ENCODE measurements around the gene TEC.

The TEC gene

DNA sequence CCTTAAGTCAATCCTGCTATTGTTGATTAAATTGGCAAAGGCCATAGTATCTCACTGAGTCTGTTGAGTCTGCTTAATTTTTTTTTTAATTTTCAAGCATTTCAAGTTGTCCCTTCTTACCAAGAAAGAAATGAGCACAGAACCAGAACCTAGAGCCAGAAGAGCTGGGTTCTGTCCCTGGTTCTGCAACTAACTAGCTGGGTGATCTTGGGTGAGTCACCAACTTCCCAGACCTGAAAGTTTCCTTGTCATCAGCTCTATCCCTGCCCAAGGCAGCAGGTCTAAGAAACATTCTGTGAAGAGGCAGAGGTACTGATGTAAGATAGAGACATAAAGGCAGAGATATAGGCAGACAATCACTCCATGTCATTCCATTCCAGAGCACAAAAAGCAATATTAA is 17.3 kb downstream of the TEC start:
- Histone ChIP-seq H3K27me3 (ENCODE audit: control insufficient read depth, insufficient read depth, low read length) (no peaks in the 10 kb centered on the region), H3K4me3 (ENCODE audit: low read depth, low read length) (no peak overlapping the region), H3K36me3 (ENCODE audit: control insufficient read depth, insufficient read depth, low read length) (no peaks in the 10 kb centered on the region), H3K4me1 (ENCODE audit: control insufficient read depth, insufficient read depth, low read length) (no peaks in the 10 kb centered on the region), H3K9ac (ENCODE audit: low read length) (no peak overlapping the region), H3K27ac (ENCODE audit: low read depth, low read length) (no peak overlapping the region), H3K9me3 (ENCODE audit: control insufficient read depth, insufficient read depth, low read depth, low read length) (no peaks in the 10 kb centered on the region)

DNA sequence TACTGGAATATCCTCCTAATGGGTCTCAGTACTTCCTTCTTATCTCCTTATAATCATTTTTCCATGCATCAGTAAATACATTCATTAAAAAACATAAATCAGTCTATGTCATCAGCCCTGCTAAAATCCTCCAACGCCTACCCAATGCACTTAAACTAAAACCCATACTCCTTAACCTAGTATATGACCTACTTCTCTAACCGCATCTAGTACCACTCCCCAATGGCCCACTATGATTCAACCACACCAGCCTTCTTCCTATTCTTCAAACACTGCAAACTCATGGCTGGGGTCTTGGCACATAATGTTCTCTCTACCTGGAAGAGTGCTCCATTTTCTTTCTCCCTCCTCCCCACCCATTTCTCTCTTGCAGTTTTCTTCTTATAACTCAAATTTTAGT is 18.7 kb downstream of the TEC start:
- Histone ChIP-seq H3K27ac (ENCODE audit: low read depth, low read length) (no peak overlapping the region), H3K36me3 (ENCODE audit: control insufficient read depth, insufficient read depth, low read length) (no peaks in the 10 kb centered on the region), H3K9ac (ENCODE audit: low read length) (no peak overlapping the region), H3K9me3 (ENCODE audit: control insufficient read depth, insufficient read depth, low read depth, low read length) (peaks cover 5% of the 10 kb centered on the region; the same call in 1 of the 2 replicates), H3K4me3 (ENCODE audit: low read depth, low read length) (no peak overlapping the region), H3K4me1 (ENCODE audit: control insufficient read depth, insufficient read depth, low read length) (no peaks in the 10 kb centered on the region), H3K27me3 (ENCODE audit: control insufficient read depth, insufficient read depth, low read length) (no peaks in the 10 kb centered on the region)

DNA sequence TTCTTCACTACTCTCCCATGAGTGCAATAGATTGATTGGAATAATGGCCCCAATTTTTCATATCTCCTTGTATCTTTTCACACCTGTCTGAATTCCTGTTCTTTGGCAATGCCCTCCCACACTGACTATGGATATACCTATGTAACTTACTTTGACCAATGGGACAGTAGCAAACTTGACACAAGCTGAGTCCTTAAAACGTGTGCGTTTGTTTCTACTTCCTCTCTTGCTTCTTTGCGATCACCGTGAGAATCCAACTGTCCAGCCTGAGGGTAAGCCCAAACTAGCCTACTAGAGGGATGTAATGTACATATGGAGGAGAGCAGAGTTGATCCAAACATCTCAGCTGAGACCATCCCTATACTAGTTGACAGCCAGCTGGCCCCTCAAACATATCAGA is 19.3 kb downstream of the TEC start:
- H3K9me3 ChIP-seq (ENCODE audit: control insufficient read depth, insufficient read depth, low read depth, low read length), result peaks cover 5% of the 10 kb centered on the region; the same call in 1 of the 2 replicates
- H3K27me3 ChIP-seq (ENCODE audit: control insufficient read depth, insufficient read depth, low read length), result no peaks in the 10 kb centered on the region
- H3K36me3 ChIP-seq (ENCODE audit: control insufficient read depth, insufficient read depth, low read length), result no peaks in the 10 kb centered on the region
- H3K4me3 ChIP-seq (ENCODE audit: low read depth, low read length), result no peak overlapping the region
- H3K4me1 ChIP-seq (ENCODE audit: control insufficient read depth, insufficient read depth, low read length), result no peaks in the 10 kb centered on the region
- no peak overlapping the region for H3K9ac ChIP-seq (ENCODE audit: low read length)
- no peak overlapping the region for H3K27ac ChIP-seq (ENCODE audit: low read depth, low read length)

DNA sequence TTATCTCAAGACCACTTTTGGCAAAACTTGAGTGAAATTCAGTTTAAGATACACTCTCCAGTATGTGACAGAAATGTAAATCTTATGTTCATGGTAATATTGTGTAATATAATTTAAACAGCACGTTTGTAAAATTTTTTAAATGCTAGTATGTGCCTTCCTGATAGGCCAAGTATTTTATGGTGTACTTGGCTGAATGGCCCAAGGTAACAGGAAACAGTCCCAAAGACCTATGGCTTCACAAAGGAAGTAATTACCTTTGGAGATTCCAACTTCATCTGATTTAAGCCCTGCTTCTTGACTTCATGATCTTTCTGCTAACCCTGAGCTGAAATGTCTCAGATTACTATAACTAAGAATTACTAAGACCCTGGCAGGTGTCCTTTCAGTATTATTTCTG is 20.3 kb downstream of the TEC start:
- no peak overlapping the region for H3K9ac ChIP-seq (ENCODE audit: low read length)
- no peak overlapping the region for H3K4me3 ChIP-seq (ENCODE audit: low read depth, low read length)
- H3K4me1 ChIP-seq (ENCODE audit: control insufficient read depth, insufficient read depth, low read length), result no peaks in the 10 kb centered on the region
- no peak overlapping the region for H3K27ac ChIP-seq (ENCODE audit: low read depth, low read length)
- H3K9me3 ChIP-seq (ENCODE audit: control insufficient read depth, insufficient read depth, low read depth, low read length), result peaks cover 5% of the 10 kb centered on the region; the same call in 1 of the 2 replicates
- no peaks in the 10 kb centered on the region for H3K36me3 ChIP-seq (ENCODE audit: control insufficient read depth, insufficient read depth, low read length)
- no peaks in the 10 kb centered on the region for H3K27me3 ChIP-seq (ENCODE audit: control insufficient read depth, insufficient read depth, low read length)

DNA sequence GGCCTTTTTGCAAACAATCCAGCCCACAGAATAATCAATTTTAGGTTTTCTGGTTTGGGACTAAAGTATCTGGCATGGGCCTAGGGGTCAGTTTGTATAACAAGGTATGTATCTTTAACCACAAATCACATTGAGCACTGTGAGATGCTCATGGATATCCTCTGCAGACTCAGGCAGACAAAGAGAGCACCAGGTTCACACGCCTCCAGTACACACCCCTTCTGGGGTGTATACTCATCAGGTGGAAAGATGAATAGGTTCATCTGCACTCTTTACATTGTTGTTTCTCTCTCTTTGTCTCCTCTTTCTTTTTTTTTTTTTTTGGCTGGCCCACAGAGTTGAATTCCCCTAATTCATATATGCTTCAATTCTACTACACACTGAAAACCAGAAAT is 21.1 kb downstream of the TEC start:
- H3K4me1 ChIP-seq (ENCODE audit: control insufficient read depth, insufficient read depth, low read length), result no peaks in the 10 kb centered on the region
- H3K9ac ChIP-seq (ENCODE audit: low read length), result no peak overlapping the region
- H3K27ac ChIP-seq (ENCODE audit: low read depth, low read length), result no peak overlapping the region
- no peaks in the 10 kb centered on the region for H3K27me3 ChIP-seq (ENCODE audit: control insufficient read depth, insufficient read depth, low read length)
- no peaks in the 10 kb centered on the region for H3K36me3 ChIP-seq (ENCODE audit: control insufficient read depth, insufficient read depth, low read length)
- H3K4me3 ChIP-seq (ENCODE audit: low read depth, low read length), result no peak overlapping the region
- H3K9me3 ChIP-seq (ENCODE audit: control insufficient read depth, insufficient read depth, low read depth, low read length), result peaks cover 5% of the 10 kb centered on the region; the same call in 1 of the 2 replicates

DNA sequence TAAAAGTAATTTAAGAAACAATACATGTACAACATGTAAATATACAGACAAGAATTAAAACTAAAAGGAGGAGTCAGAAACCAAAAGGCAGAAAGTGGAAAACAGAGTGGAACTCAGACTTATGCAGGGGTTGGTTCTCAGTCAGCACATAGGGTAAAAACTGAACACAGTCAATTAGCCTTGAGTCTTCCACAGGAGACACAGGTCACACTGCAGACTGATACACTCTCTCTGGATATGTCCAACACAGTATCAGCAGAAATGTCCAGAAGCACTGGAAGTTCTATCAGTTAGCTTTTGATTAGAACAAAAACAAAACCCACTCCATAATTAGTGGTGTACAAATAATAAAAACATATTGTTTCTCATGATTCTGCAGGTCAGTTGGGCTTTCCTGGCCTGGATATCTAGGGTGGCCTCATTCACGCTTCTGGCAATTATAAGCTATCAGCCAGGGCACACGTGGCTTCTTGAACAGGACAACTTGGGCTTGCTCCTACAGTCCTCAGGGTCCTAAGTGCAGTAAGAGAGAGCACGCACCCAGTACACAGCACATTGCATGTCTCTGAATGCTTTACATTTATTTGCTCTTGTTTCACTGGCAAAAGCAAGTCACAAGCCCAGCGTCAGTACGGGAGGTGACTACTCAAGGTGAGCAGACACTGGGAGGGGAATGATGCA is 21.6 kb downstream of the TEC start:
- no peak overlapping the region for H3K9ac ChIP-seq (ENCODE audit: low read length)
- H3K4me3 ChIP-seq (ENCODE audit: low read depth, low read length), result no peak overlapping the region
- H3K9me3 ChIP-seq (ENCODE audit: control insufficient read depth, insufficient read depth, low read depth, low read length), result peaks cover 5% of the 10 kb centered on the region; the same call in 1 of the 2 replicates
- H3K27ac ChIP-seq (ENCODE audit: low read depth, low read length), result no peak overlapping the region
- no peaks in the 10 kb centered on the region for H3K36me3 ChIP-seq (ENCODE audit: control insufficient read depth, insufficient read depth, low read length)
- H3K27me3 ChIP-seq (ENCODE audit: control insufficient read depth, insufficient read depth, low read length), result no peaks in the 10 kb centered on the region
- H3K4me1 ChIP-seq (ENCODE audit: control insufficient read depth, insufficient read depth, low read length), result no peaks in the 10 kb centered on the region

DNA sequence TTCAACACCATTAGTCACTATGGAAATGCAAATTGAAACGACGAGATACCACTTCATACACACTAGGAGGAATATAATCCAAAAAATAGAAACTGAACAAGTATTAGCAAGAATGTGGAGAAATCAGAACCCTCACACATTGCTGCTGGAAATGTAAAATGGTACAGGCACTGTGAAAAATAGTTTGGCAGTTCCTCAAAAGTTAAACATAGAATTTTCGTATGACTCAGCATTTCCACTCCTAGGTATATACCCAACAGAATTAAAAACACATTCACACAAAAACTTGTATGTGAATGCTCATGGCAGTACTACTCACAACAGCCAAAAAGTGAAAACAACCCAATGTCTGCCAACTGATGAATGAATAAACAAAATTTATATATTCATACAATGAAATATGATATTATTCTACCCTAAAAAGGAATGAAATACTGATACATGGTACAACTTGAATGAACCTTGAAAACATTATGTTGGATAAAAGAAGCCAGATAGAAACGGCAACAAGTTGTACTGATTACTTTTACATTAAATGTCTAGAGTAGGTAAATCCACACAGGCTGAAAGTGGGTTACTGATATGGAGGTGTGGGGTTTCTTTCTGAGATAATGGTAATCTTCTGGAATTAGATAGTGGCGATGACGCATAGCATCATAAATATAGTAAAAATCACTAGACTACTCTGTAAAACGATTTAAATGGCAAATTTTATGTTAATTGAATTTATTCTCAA is 22.3 kb downstream of the TEC start:
- Histone ChIP-seq H3K27ac (ENCODE audit: low read depth, low read length) (no peak overlapping the region), H3K4me3 (ENCODE audit: low read depth, low read length) (no peak overlapping the region), H3K9ac (ENCODE audit: low read length) (no peak overlapping the region), H3K4me1 (ENCODE audit: control insufficient read depth, insufficient read depth, low read length) (no peaks in the 10 kb centered on the region), H3K36me3 (ENCODE audit: control insufficient read depth, insufficient read depth, low read length) (no peaks in the 10 kb centered on the region), H3K9me3 (ENCODE audit: control insufficient read depth, insufficient read depth, low read depth, low read length) (peaks cover 5% of the 10 kb centered on the region; the same call in 1 of the 2 replicates), H3K27me3 (ENCODE audit: control insufficient read depth, insufficient read depth, low read length) (no peaks in the 10 kb centered on the region)

DNA sequence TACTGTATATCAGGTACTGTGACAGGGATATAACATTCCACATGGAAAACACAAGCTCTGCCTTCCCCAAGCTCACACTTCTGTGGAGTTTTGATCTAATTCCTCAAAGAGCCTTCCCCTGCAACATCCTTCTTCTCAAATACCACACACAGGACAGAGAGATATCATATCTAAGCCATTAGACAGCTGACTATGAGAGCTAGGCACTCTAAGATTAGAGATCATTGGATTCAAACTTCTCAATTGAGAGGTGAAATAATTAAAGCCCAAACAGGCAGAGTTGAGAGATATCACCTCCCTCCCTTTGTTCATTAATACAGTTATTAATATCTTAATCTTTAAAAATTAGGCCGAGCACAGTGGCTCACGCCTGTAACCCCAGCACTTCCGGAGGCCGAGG is 25.0 kb downstream of the TEC start:
- Histone ChIP-seq H3K4me3 (ENCODE audit: low read depth, low read length) (no peak overlapping the region), H3K27me3 (ENCODE audit: control insufficient read depth, insufficient read depth, low read length) (no peaks in the 10 kb centered on the region), H3K9me3 (ENCODE audit: control insufficient read depth, insufficient read depth, low read depth, low read length) (peaks cover 5% of the 10 kb centered on the region; the same call in 1 of the 2 replicates), H3K27ac (ENCODE audit: low read depth, low read length) (no peak overlapping the region), H3K4me1 (ENCODE audit: control insufficient read depth, insufficient read depth, low read length) (no peaks in the 10 kb centered on the region), H3K36me3 (ENCODE audit: control insufficient read depth, insufficient read depth, low read length) (no peaks in the 10 kb centered on the region), H3K9ac (ENCODE audit: low read length) (no peak overlapping the region)

DNA sequence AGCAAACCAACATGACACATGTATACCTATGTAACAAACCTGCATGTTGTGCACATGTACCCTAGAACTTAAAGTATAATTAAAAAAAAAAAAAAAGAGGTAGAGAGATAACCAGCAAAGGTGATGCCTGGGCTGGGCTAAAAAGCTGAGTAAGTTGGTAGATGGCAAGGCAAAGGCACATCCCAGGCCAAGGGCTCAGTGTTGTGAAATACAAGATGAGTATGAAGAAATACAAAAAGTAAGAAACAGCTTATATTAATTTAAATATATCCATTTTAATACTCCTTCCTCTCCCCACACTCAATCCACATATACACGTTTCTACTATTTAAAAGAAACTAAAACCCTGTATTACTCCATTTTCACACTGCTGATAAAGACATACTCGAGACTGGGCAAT is 25.8 kb downstream of the TEC start:
- H3K4me1 ChIP-seq (ENCODE audit: control insufficient read depth, insufficient read depth, low read length), result no peaks in the 10 kb centered on the region
- H3K27me3 ChIP-seq (ENCODE audit: control insufficient read depth, insufficient read depth, low read length), result no peaks in the 10 kb centered on the region
- no peak overlapping the region for H3K27ac ChIP-seq (ENCODE audit: low read depth, low read length)
- H3K36me3 ChIP-seq (ENCODE audit: control insufficient read depth, insufficient read depth, low read length), result no peaks in the 10 kb centered on the region
- H3K9me3 ChIP-seq (ENCODE audit: control insufficient read depth, insufficient read depth, low read depth, low read length), result peaks cover 5% of the 10 kb centered on the region; the same call in 1 of the 2 replicates
- no peak overlapping the region for H3K4me3 ChIP-seq (ENCODE audit: low read depth, low read length)
- no peak overlapping the region for H3K9ac ChIP-seq (ENCODE audit: low read length)

DNA sequence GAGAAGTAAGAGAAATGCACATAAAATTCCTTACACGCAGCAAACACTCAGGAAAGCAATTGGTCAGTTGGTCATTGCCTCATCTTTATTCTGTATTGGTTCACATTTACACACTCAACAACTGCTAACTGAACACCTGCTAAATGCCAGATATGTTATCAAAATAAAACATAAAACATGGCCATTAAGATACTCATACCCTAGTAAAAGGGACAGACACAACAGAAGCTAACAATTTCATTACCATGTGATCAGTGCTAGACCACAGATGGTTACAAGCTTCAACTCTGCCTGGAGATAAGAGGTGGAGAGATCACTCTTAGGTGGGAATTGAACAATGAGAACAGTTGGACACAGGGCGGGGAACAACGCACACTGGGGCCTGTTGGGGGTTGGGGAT is 26.2 kb downstream of the TEC start:
- peaks cover 5% of the 10 kb centered on the region; the same call in 1 of the 2 replicates for H3K9me3 ChIP-seq (ENCODE audit: control insufficient read depth, insufficient read depth, low read depth, low read length)
- H3K27me3 ChIP-seq (ENCODE audit: control insufficient read depth, insufficient read depth, low read length), result no peaks in the 10 kb centered on the region
- no peaks in the 10 kb centered on the region for H3K4me1 ChIP-seq (ENCODE audit: control insufficient read depth, insufficient read depth, low read length)
- no peak overlapping the region for H3K27ac ChIP-seq (ENCODE audit: low read depth, low read length)
- no peak overlapping the region for H3K4me3 ChIP-seq (ENCODE audit: low read depth, low read length)
- no peaks in the 10 kb centered on the region for H3K36me3 ChIP-seq (ENCODE audit: control insufficient read depth, insufficient read depth, low read length)
- no peak overlapping the region for H3K9ac ChIP-seq (ENCODE audit: low read length)

DNA sequence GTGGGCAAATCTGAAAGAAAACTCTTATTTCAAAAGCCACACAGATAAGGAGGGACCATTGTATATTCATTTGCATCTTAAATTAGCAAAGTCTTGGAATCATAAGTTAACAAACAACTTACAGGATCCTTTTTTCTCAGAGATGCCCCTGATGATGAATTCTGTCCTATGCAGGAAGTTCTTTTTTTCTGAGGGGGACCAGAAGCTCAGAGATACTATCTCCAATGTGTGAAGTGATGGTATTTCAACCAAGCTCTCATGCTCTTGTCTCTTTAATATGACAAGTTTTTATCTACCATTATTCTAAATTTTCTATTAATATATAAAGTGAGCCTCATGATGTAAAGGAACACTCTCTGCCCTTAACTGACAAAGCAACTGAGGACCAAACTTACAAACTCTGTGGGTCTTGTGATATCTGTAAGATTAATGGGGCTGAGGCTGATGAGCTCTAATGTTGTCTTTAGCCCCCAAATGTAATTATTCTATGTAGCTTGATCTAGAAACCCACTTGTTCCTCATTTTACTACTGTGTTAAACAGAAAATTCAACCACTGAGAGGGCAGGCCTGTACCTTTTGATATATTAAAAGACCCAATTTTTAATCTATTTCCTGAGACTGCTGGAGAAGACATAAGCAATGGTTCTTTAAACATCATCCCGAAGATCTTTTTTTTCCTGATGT is 27.0 kb downstream of the TEC start:
- Histone ChIP-seq H3K27me3 (ENCODE audit: control insufficient read depth, insufficient read depth, low read length) (no peaks in the 10 kb centered on the region), H3K9ac (ENCODE audit: low read length) (no peak overlapping the region), H3K9me3 (ENCODE audit: control insufficient read depth, insufficient read depth, low read depth, low read length) (peaks cover 5% of the 10 kb centered on the region; the same call in 1 of the 2 replicates), H3K4me3 (ENCODE audit: low read depth, low read length) (no peak overlapping the region), H3K4me1 (ENCODE audit: control insufficient read depth, insufficient read depth, low read length) (no peaks in the 10 kb centered on the region), H3K27ac (ENCODE audit: low read depth, low read length) (no peak overlapping the region), H3K36me3 (ENCODE audit: control insufficient read depth, insufficient read depth, low read length) (no peaks in the 10 kb centered on the region)

Data from HUES6 (cell line).